GM18508 (cell line): ENCODE data around the gene TSPAN31.
"Not testable (repeated sequence)": the region's sequence is repeated elsewhere in the genome, so short reads cannot be mapped to it uniquely, and the experiment has no call there.

ENCODE experiments used
- ATAC-seq: cut with Tn5 transposase; IDR thresholded peaks from one replicate; pipeline ENCODE4 v1.9.1; 2021; ENCODE audit warnings: moderate number of reproducible peaks; ENCODE audit not compliant: insufficient read depth, unreplicated experiment

TSPAN31 gene

GRCh38 chr12:57721846-57722608 lies 22.8 kb upstream of the TSPAN31 start:
- ATAC-seq: not testable (repeated sequence)

- no peak for ATAC-seq
These were observed 21.9 kb upstream of the TSPAN31 start for GRCh38 chr12:57722716-57723629.

GRCh38 chr12:57723630-57723962 lies 21.2 kb upstream of the TSPAN31 start:
- ATAC-seq: no peak

- ATAC-seq: no peak
These were observed 20.6 kb upstream of the TSPAN31 start for GRCh38 chr12:57724003-57724935.

GRCh38 chr12:57724936-57725740 lies 19.7 kb upstream of the TSPAN31 start:
- ATAC-seq: no peak

- no peak for ATAC-seq
These were observed 19.0 kb upstream of the TSPAN31 start for GRCh38 chr12:57725851-57726150.

- no peak for ATAC-seq
These were observed 18.5 kb upstream of the TSPAN31 start for GRCh38 chr12:57726151-57726883.

GRCh38 chr12:57726884-57727757 lies 17.7 kb upstream of the TSPAN31 start:
- ATAC-seq: no peak

- no peak for ATAC-seq
These were observed 17.0 kb upstream of the TSPAN31 start for GRCh38 chr12:57727758-57728395.

- no peak for ATAC-seq
These were observed 15.5 kb upstream of the TSPAN31 start for GRCh38 chr12:57729321-57729844.

GRCh38 chr12:57730336-57731067 lies 14.3 kb upstream of the TSPAN31 start:
- ATAC-seq: no peak

GRCh38 chr12:57731411-57732080 lies 13.3 kb upstream of the TSPAN31 start:
- ATAC-seq: no peak

- ATAC-seq: no peak
These were observed 12.6 kb upstream of the TSPAN31 start for GRCh38 chr12:57732270-57732669.

- ATAC-seq: no peak
These were observed 11.9 kb upstream of the TSPAN31 start for GRCh38 chr12:57732726-57733593.

- no peak for ATAC-seq
These were observed 10.9 kb upstream of the TSPAN31 start for GRCh38 chr12:57733928-57734327.
